ENCODE measurements around the gene ZNF174.

Gene ZNF174

GRCh38 chr16:3400779-3401688 is at the start of gene ZNF174, which contains the start of gene ZSCAN32:
Gene ZNF174, plus strand, starts transcription at chr16:3401215. Its CDS starts 790 bp downstream, at chr16:3402005.
Gene ZSCAN32, minus strand, starts transcription at chr16:3401004. Its CDS starts 3,447 bp downstream, at chr16:3397557.
- peak; percentile 99 for DNase-seq (ENCODE audit: low read depth)

- DNase-seq (ENCODE audit: low read depth), result no peak
Observed at GRCh38 chr16:3355589-3355988, 45.4 kb upstream of the ZNF174 start, which contains the start of gene OR2C1. Gene OR2C1, plus strand, starts transcription at chr16:3355889. Its CDS starts 52 bp downstream, at chr16:3355941.

DNA sequence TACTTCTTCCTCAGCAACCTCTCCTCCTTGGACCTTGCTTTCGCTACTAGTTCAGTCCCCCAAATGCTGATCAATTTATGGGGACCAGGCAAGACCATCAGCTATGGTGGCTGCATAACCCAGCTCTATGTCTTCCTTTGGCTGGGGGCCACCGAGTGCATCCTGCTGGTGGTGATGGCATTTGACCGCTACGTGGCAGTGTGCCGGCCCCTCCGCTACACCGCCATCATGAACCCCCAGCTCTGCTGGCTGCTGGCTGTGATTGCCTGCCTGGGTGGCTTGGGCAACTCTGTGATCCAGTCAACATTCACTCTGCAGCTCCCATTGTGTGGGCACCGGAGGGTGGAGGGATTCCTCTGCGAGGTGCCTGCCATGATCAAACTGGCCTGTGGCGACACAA is 44.9 kb upstream of the ZNF174 start:
- DNase-seq (ENCODE audit: low read depth), result no peak

GRCh38 chr16:3358871-3359270 is 42.1 kb upstream of the ZNF174 start:
- no peak for DNase-seq (ENCODE audit: low read depth)

GRCh38 chr16:3362931-3363330 is 38.1 kb upstream of the ZNF174 start:
- DNase-seq (ENCODE audit: low read depth), result no peak

- no peak for DNase-seq (ENCODE audit: low read depth)
Observed at GRCh38 chr16:3363793-3364192, 37.2 kb upstream of the ZNF174 start.

DNA sequence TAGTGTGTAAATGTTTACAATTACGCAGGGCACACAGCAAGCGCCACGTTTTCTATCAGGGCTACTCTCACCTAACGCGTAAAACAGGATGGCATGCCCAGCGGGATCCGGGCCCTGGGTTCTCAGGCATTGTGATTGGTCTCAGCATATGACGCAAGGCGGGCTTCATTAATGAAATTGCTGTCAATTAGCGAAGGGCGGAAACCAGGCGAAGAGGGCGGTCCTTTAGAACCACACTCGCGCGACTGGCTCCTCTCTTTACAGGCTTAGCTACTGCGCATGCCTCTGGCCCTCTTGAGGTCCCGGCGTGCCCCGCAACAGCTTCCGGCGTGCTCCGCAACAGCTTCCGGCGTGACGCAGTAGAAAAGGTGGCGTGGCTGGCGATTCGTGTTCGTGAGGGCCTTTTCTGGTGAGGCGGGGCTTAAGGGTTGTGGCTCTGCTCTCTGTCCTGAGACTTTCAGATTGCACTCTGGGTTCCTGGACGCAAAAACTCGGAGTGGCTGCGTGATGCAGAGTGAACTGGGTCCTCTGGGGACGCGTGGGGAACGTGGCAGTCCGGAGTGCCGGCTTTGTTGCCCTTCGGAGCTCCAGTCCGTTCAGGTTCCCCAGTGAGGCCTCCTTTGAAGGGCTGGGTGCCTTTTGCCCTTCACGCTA is 36.1 kb upstream of the ZNF174 start:
- peak; percentile 95 for DNase-seq (ENCODE audit: low read depth)

DNA sequence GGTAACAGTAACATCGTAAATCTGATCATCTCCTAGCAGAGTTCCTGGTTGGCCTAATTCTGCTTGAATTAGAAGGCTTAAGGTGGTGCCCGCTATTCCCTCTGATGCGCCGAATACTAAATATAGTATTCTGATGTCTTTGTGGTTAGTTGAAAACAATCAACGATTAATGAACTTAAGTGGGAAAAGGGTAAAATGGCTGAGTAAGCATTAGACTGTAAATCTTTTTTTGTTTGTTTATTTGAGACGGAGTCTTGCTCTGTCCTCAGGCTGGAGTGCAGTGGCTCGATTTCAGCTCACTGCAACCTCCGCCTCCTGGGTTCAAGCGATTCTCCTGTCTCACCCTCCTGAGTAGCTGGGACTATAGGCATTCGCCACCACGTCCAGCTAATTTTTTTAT is 31.9 kb upstream of the ZNF174 start:
- DNase-seq (ENCODE audit: low read depth), result no peak

- no peak for DNase-seq (ENCODE audit: low read depth)
Observed at GRCh38 chr16:3375680-3376079, 25.3 kb upstream of the ZNF174 start.

- DNase-seq (ENCODE audit: low read depth), result no peak
Observed at GRCh38 chr16:3377917-3378316, 23.1 kb upstream of the ZNF174 start.

DNA sequence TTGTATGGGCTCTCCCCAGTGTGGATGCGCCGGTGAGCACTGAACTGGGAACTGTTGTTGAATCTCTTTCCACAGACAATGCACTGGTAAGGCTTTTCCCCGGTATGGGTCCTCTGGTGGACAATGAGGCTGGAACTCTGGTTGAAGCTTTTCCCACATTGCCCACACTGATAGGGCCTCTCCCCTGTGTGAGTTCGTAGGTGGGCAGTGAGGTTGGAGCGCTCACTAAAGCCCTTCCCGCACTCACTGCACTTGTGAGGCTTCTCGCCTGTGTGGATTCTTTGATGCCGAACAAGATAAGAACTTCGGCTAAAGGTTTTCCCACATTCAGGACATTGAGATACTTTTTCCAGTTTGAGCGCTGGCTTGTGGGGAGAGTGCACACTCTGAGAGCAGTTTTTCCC is 18.0 kb upstream of the ZNF174 start:
- no peak for DNase-seq (ENCODE audit: low read depth)

GRCh38 chr16:3388325-3388724 is 12.7 kb upstream of the ZNF174 start:
- no peak for DNase-seq (ENCODE audit: low read depth)

DNA sequence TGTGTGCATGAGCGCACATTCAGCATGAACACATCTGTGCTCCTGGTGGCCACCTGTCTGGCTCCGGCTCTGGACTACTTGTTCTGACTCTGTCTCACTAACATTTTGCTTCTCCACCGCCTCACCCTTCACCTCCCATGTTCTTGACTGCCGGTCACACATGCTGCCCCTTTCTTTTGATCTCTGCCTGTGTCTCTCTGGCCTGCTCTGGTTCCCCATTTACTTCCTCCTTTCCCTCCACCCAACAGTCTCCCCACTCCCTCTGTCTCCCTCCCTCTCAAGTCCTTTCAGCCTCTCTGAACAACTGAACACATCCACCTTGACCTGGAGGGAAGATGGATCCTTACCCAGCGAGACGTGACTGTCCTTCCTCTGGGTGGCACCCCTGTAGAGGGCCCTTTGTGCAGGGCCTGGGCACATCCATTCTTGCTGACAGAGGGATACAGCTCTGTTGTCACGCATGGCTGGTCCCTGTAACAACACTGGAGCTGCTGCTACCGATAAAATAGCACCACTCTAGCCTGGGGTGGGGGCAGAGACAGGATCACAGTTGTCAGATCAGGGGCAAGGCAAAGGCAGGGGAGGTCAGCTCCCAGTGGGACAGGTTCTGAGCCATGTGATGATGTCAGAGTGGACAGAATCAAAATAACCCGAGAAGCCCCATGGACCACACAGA is 11.2 kb upstream of the ZNF174 start:
- no peak for DNase-seq (ENCODE audit: low read depth)

GRCh38 chr16:3400446-3400778 is 603 bp upstream of the ZNF174 start:
- DNase-seq (ENCODE audit: low read depth), result no peak

GRCh38 chr16:3401719-3402397 is 843 bp downstream of the ZNF174 start:
- peak; percentile 20 for DNase-seq (ENCODE audit: low read depth)

DNA sequence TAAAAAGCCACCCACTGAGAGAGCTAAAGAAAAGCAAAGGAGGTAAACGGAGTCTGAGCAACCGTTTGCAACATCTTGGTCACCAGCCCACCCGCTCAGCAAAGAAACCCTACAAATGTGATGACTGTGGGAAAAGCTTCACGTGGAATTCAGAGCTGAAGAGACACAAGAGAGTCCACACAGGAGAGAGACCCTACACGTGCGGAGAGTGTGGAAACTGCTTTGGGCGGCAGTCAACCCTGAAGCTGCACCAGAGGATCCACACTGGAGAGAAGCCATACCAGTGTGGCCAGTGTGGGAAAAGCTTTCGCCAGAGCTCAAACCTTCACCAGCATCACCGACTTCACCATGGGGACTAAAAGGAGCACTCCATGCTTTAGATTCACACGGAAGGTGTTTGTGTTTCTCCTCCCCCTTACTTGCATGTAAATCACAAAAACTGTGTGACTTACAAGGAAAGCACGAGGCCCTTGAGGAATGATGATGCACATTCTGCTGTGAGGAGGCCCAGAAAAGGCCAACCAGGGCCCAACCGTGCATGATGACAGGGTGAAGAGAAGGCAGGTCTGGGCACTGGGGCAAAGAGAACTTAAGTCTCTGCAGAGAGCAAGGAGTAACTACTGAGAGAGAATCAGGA is 7.7 kb downstream of the ZNF174 start:
- DNase-seq (ENCODE audit: low read depth), result no peak

DNA sequence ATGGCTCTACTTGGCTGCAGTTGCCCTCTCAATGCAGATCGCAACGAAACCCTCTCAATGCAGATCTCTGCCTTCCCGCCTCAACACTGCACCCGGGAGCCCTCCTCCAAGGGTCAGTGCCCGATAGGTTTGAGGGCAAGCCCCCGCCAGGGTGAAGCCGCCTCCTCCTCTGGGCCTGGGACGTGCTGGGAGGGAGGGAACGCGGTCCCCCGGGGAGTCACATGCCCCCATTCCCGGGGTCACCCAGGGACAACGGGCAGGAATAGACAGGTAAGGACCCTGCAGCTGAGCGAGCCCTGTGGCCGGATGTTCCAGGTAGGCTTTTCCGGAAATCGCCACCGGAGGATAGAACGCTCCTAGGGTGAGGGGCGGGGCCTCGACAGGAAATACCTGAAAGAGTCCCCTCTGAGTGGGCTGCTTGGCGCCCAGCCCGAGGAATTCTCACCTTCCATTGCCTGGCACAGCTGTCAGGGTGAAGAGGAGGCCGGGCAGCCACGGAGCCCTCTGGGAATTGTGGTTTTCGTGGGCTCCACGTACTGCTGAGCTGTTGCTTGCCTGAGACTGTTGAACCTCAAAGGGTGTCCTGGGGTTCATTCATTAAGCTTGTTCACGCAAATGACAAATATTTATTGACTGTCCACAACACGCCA is 12.8 kb downstream of the ZNF174 start:
- DNase-seq (ENCODE audit: low read depth), result no peak

GRCh38 chr16:3431779-3432219 is 30.8 kb downstream of the ZNF174 start:
- DNase-seq (ENCODE audit: low read depth), result peak; percentile 73

DNA sequence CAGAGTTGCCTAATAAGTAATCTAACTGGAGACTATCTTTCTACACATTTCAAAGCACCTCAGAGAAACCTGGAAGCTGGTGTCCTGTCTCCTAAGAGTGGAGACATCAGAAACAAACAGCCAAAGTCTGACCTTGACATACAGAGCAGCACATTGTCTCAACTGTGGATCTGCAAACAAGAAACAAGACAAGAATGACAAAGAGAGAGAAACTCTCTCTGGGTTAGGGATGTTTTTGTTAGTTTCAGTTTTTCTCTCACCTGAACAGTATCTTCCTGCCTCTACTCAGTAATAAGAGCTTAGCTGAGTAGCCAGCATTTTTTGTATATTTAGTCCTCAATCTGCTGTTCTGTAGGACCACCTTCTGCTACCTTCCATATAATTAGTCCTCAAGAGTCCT is 33.4 kb downstream of the ZNF174 start:
- no peak for DNase-seq (ENCODE audit: low read depth)

GRCh38 chr16:3439637-3440036 is 38.6 kb downstream of the ZNF174 start:
- DNase-seq (ENCODE audit: low read depth), result no peak

All from EH (cell line).